ENCODE measurements around the gene MEI1. TPM values are rescaled to one million over a fixed set of nuclear protein-coding genes. Genes with fewer than 3 reads are reported as not detected.

MEI1 gene
- polyA plus RNA-seq, 1 donor from 2014 or later, result not detected

GRCh38 chr22:41696703-41697102, 2.6 kb upstream of the MEI1 start:
- no peaks in the 10 kb centered on the region for H3F3A ChIP-seq (ENCODE audit: insufficient read depth, low read length, poor library complexity, severe bottlenecking)
- no peaks in the 10 kb centered on the region for H4K20me1 ChIP-seq (ENCODE audit: insufficient read depth)
- no peak overlapping the region for H3K27ac ChIP-seq (ENCODE audit: low read length)
- H3K79me2 ChIP-seq (replicated peaks; ENCODE audit: insufficient read depth, low read length), result no peaks in the 10 kb centered on the region
- H3K9ac ChIP-seq (ENCODE audit: low read length), result peak overlapping the region; percentile 21
- H2AFZ ChIP-seq (ENCODE audit: low read depth, low read length), result no peak overlapping the region
- H3K9me3 ChIP-seq (ENCODE audit: low read length), result no peaks in the 10 kb centered on the region
- H3K9me2 ChIP-seq (ENCODE audit: insufficient read depth, low read length), result no peaks in the 10 kb centered on the region
- no peaks in the 10 kb centered on the region for H3K27me3 ChIP-seq (ENCODE audit: insufficient read depth, low read depth, low read length)
- H3K36me3 ChIP-seq (ENCODE audit: insufficient read depth, low read length), result no peaks in the 10 kb centered on the region
- H3K4me2 ChIP-seq (ENCODE audit: low read length), result no peak overlapping the region
- TF ChIP-seq EZH2 (IDR thresholded peaks at IDR 0.05; ENCODE audit: borderline replicate concordance, insufficient read depth, low read length, poor library complexity, severe bottlenecking) (no peak), REST (IDR thresholded peaks at IDR 0.05; ENCODE audit: borderline replicate concordance) (no peak), MXI1 (conservative IDR thresholded peaks at IDR 0.05; ENCODE audit: poor library complexity, severe bottlenecking) (no peak), RAD21 (conservative IDR thresholded peaks at IDR 0.05) (no peak), CTCF (IDR thresholded peaks at IDR 0.05; ENCODE audit: poor library complexity, severe bottlenecking) (no peak), EP300 (conservative IDR thresholded peaks at IDR 0.05; ENCODE audit: poor library complexity, severe bottlenecking) (no peak), SMC3 (conservative IDR thresholded peaks at IDR 0.05; ENCODE audit: poor library complexity) (no peak), POLR2AphosphoS5 (IDR thresholded peaks at IDR 0.05) (no peak), TAF1 (IDR thresholded peaks at IDR 0.05; ENCODE audit: low read depth) (no peak)
- no peak overlapping the region for H3K4me3 ChIP-seq (ENCODE audit: low read length)

GRCh38 chr22:41697126-41697775, 2.1 kb upstream of the MEI1 start:
- H3K9ac ChIP-seq (ENCODE audit: low read length), result peak overlapping the region; percentile 21
- H3K36me3 ChIP-seq (ENCODE audit: insufficient read depth, low read length), result no peaks in the 10 kb centered on the region
- no peaks in the 10 kb centered on the region for H3K9me2 ChIP-seq (ENCODE audit: insufficient read depth, low read length)
- H2AFZ ChIP-seq (ENCODE audit: low read depth, low read length), result peak overlapping the region; percentile 22
- H3F3A ChIP-seq (ENCODE audit: insufficient read depth, low read length, poor library complexity, severe bottlenecking), result no peaks in the 10 kb centered on the region
- no peaks in the 10 kb centered on the region for H3K27me3 ChIP-seq (ENCODE audit: insufficient read depth, low read depth, low read length)
- TF ChIP-seq MXI1 (conservative IDR thresholded peaks at IDR 0.05; ENCODE audit: poor library complexity, severe bottlenecking) (peak; percentile 41), POLR2AphosphoS5 (IDR thresholded peaks at IDR 0.05) (no peak), CTCF (IDR thresholded peaks at IDR 0.05; ENCODE audit: poor library complexity, severe bottlenecking) (peak; percentile 99), SMC3 (conservative IDR thresholded peaks at IDR 0.05; ENCODE audit: poor library complexity) (peak; percentile 100), REST (IDR thresholded peaks at IDR 0.05; ENCODE audit: borderline replicate concordance) (no peak), RAD21 (conservative IDR thresholded peaks at IDR 0.05) (peak; percentile 99), EP300 (conservative IDR thresholded peaks at IDR 0.05; ENCODE audit: poor library complexity, severe bottlenecking) (no peak), TAF1 (IDR thresholded peaks at IDR 0.05; ENCODE audit: low read depth) (no peak), EZH2 (IDR thresholded peaks at IDR 0.05; ENCODE audit: borderline replicate concordance, insufficient read depth, low read length, poor library complexity, severe bottlenecking) (no peak)
- no peak overlapping the region for H3K4me2 ChIP-seq (ENCODE audit: low read length)
- H3K79me2 ChIP-seq (replicated peaks; ENCODE audit: insufficient read depth, low read length), result no peaks in the 10 kb centered on the region
- H3K27ac ChIP-seq (ENCODE audit: low read length), result no peak overlapping the region
- H4K20me1 ChIP-seq (ENCODE audit: insufficient read depth), result no peaks in the 10 kb centered on the region
- H3K4me3 ChIP-seq (ENCODE audit: low read length), result no peak overlapping the region
- no peaks in the 10 kb centered on the region for H3K9me3 ChIP-seq (ENCODE audit: low read length)
